B cell (primary cell): ENCODE data around the gene PRKCZ. TPM values are rescaled to one million over a fixed set of nuclear protein-coding genes. Genes with fewer than 3 reads are reported as not detected.
"Not testable (repeated sequence)": the region's sequence is repeated elsewhere in the genome, so short reads cannot be mapped to it uniquely, and the experiment has no call there.

ENCODE experiments used
- ATAC-seq: fragments of 200-7000 bp; cut with Tn5 transposase; one replicate; pipeline ENCODE4 v1.10.0; 2021; ENCODE audit warnings: low read depth, mild to moderate bottlenecking, moderate number of reproducible peaks, moderate library complexity
- CTCF ChIA-PET: fragments of 350-600 bp; sonication (Branson Sonifier 250); formaldehyde crosslinking; loops from one replicate; lab custom pipeline; 2021; ENCODE audit warnings: antibody characterized with exemption, inconsistent platforms; lab: Charles Lee
- POLR2A ChIA-PET: fragments of 350-600 bp; sonication (Branson Sonifier 250); formaldehyde crosslinking; loops from one replicate; lab custom pipeline; 2021; ENCODE audit warnings: antibody characterized with exemption; lab: Charles Lee
- DNase-seq: peaks from one replicate; pipeline ENCODE4 v3.0.0; 2013
- H2AFZ ChIP-seq: 2 replicates; pipeline ENCODE4 v1.6.1; 2012; ENCODE audit warnings: mild to moderate bottlenecking, low read depth, low read length; ENCODE audit not compliant: insufficient read depth, poor library complexity, severe bottlenecking
- H3K27ac ChIP-seq, 2 donors: 1 replicate in 1 of 2; 2 replicates in 1 of 2; pipeline ENCODE4 v1.5.1; 2012 to 2013; ENCODE audit warnings: low read length in 2 of 2, mild to moderate bottlenecking in 2 of 2, moderate library complexity in 1 of 2
- H3K27me3 ChIP-seq, 4 experiments: fragments of 200-600 bp in 1 of 4; sonication (generic) in 1 of 4; replicated peaks in 1 of 4; 1 replicate in 2 of 4; 2 replicates in 2 of 4; pipeline versions ENCODE4 v1.6.1 to v1.7.0; 2013 to 2016; ENCODE audit warnings: low read length in 3 of 4, mild to moderate bottlenecking in 2 of 4, mixed read lengths in 1 of 4, moderate library complexity in 1 of 4; ENCODE audit not compliant: insufficient read depth in 4 of 4, control insufficient read depth in 3 of 4; ENCODE audit errors: control extremely low read depth in 1 of 4
- H3K36me3 ChIP-seq, 2 experiments: replicated peaks in 1 of 2; 1 replicate in 1 of 2; 2 replicates in 1 of 2; pipeline versions ENCODE4 v1.6.1 to v1.7.1; 2013; ENCODE audit warnings: low read length in 1 of 2; ENCODE audit not compliant: insufficient read depth in 2 of 2, control insufficient read depth in 1 of 2; ENCODE audit errors: control extremely low read depth in 1 of 2, extremely low read depth in 1 of 2
- H3K4me1 ChIP-seq, 2 donors: fragments of 200-600 bp in 1 of 2; sonication (generic) in 1 of 2; 1 replicate in 1 of 2; 2 replicates in 1 of 2; pipeline versions ENCODE4 v1.5.1 to v1.6.1; 2013 to 2017; ENCODE audit warnings: low read length in 2 of 2; ENCODE audit not compliant: control insufficient read depth in 2 of 2, insufficient read depth in 2 of 2
- H3K4me2 ChIP-seq: replicated peaks from 2 replicates; pipeline ENCODE3; 2012; ENCODE audit warnings: mild to moderate bottlenecking, low read depth, low read length; ENCODE audit not compliant: poor library complexity, severe bottlenecking
- H3K4me3 ChIP-seq, 5 experiments: fragments of 200-600 bp in 1 of 5; sonication (generic) in 1 of 5; 1 replicate in 3 of 5; 2 replicates in 2 of 5; pipeline versions ENCODE4 v1.5.1 to v1.7.0; 2011 to 2016; ENCODE audit warnings: low read length in 4 of 5, mild to moderate bottlenecking in 4 of 5, low read depth in 2 of 5, control low read depth in 1 of 5, moderate library complexity in 1 of 5; ENCODE audit not compliant: insufficient read depth in 1 of 5; ENCODE audit errors: control extremely low read depth in 1 of 5, extremely low read depth in 1 of 5
- H3K79me2 ChIP-seq: fragments of 200-600 bp; sonication (generic); one replicate; pipeline ENCODE4 v1.6.0; 2016; ENCODE audit warnings: low read length; ENCODE audit not compliant: control insufficient read depth, insufficient read depth
- H3K9ac ChIP-seq: fragments of 200-600 bp; sonication (generic); 2 replicates; pipeline ENCODE4 v1.6.1; 2017; ENCODE audit warnings: mild to moderate bottlenecking, low read length, moderate library complexity
- H3K9me3 ChIP-seq, 3 donors: one replicate each; pipeline versions ENCODE4 v1.6.1 to v1.7.1; 2013; ENCODE audit warnings: low read length in 2 of 3; ENCODE audit not compliant: control insufficient read depth in 2 of 3, insufficient read depth in 1 of 3; ENCODE audit errors: control extremely low read depth in 1 of 3
- H4K20me1 ChIP-seq: 2 replicates; pipeline ENCODE4 v1.6.0; 2012; ENCODE audit warnings: mild to moderate bottlenecking, low read length; ENCODE audit not compliant: insufficient read depth, control insufficient read depth, poor library complexity, severe bottlenecking
- H3K27ac Mint-ChIP-seq: one replicate; pipeline ENCODE4 v1.8.0; 2021; ENCODE audit warnings: mixed read lengths
- H3K27me3 Mint-ChIP-seq: one replicate; pipeline ENCODE4 v1.8.0; 2021; ENCODE audit warnings: mixed read lengths
- H3K4me1 Mint-ChIP-seq: one replicate; pipeline ENCODE4 v1.8.0; 2021; ENCODE audit warnings: mixed read lengths
- H3K4me3 Mint-ChIP-seq: one replicate; pipeline ENCODE4 v1.8.0; 2021; ENCODE audit warnings: mixed read lengths
- H3K9me3 Mint-ChIP-seq: one replicate; pipeline ENCODE4 v1.8.0; 2022; ENCODE audit warnings: mixed read lengths; ENCODE audit not compliant: insufficient read depth
- EZH2 ChIP-seq: IDR thresholded peaks from 2 replicates; pipeline ENCODE4 v1.6.1; 2012; ENCODE audit warnings: borderline replicate concordance, low read depth, mild to moderate bottlenecking, moderate library complexity, low read length; ENCODE audit not compliant: insufficient read depth, poor library complexity, severe bottlenecking
- WGBS: methylation state at CpG from one replicate; pipeline ENCODE4 v1.1.5; 2013; ENCODE audit warnings: missing lambda C conversion rate; ENCODE audit not compliant: insufficient coverage; 5-methylcytosine and 5-hydroxymethylcytosine counted together
- intact Hi-C: fragments of 100-400 bp; cut with micrococcal nuclease; formaldehyde crosslinking; loops from one replicate; pipeline ENCODE4 v1.10.0; 2022
- polyA plus RNA-seq: library from polyadenylated mRNA; depleted of rRNA; stranded (reverse); fragments of >200 nt; gene quantifications from 2 replicates; pipeline ENCODE4 v1.2.3, GENCODE V29; 2012
- total RNA-seq, 2 donors: library from RNA; stranded (reverse); fragments of 120-200 nt in 1 of 2; gene quantifications; 1 replicate in 1 of 2; 2 replicates in 1 of 2; pipeline versions ENCODE4 v1.2.3 to v1.2.4, GENCODE V29; 2013 to 2022

Gene PRKCZ
- total and polyA plus RNA-seq, 2 donors (not counting 1 experiment from before 2014, with no cell fraction given): 17.9 to 53.2 TPM

- Histone ChIP-seq H3K27me3 (no peaks in the 10 kb centered on the region), H3K4me3 (no peak overlapping the region), H3K9ac (no peak overlapping the region), H3K9me3 (no peaks in the 10 kb centered on the region), H3K4me2 (no peak overlapping the region), H3K4me1 (peaks cover 4 to 17% of the 10 kb centered on the region in 2 donors), H3K79me2 (no peaks in the 10 kb centered on the region), H3K36me3 (no peaks in the 10 kb centered on the region), H2AFZ (no peak overlapping the region), H3K27ac (no peak overlapping the region), H4K20me1 (peaks cover 14% of the 10 kb centered on the region)
- ChIA-PET CTCF (interaction anchor here (4.6 kb wide), 1 partner anchor 9 kb away, joined by 33 read pairs; no protein-coding TSS in a partner anchor), POLR2A (no interaction called here)
- peaks cover 18% of the 10 kb centered on the region for H3K4me1 Mint-ChIP-seq
- ATAC-seq (no peak), DNase-seq (no peak)
- no peaks in the 10 kb centered on the region for H3K27me3 Mint-ChIP-seq
- 88% methylated on average over 28 of the region's 29 CpGs for WGBS
- TF ChIP-seq EZH2: no peak
- no peak overlapping the region for H3K27ac Mint-ChIP-seq
- H3K9me3 Mint-ChIP-seq: no peaks in the 10 kb centered on the region
- intact Hi-C loops: no loop called here
- H3K4me3 Mint-ChIP-seq: no peak overlapping the region
These were observed 87.3 kb downstream of the PRKCZ start for GRCh38 chr1:2137257-2138121.

DNA sequence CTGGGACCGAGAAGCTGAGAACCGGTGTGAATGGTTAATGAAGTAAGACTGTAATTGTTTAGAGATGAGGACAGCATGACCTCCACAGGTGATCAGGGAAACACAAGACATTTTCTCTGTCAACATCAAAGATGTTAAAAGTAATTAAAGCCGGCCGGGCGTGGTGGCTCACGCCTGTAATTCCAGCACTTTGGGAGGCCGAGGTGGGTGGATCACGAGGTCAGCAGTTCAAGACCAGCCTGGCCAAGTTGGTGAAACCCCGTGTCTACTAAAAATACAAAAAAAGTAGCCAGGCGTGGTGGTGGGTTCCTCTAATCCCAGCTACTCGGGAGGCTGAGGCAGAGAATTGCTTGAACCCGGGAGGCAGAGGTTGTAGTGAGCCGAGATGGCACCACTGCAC lies 88.9 kb downstream of the PRKCZ start:
- H2AFZ ChIP-seq, intact Hi-C loops, H3K27me3 Mint-ChIP-seq, DNase-seq, H3K27me3 ChIP-seq, H3K36me3 ChIP-seq, H3K4me3 ChIP-seq, H3K4me1 Mint-ChIP-seq, H3K4me2 ChIP-seq, H3K4me3 Mint-ChIP-seq, H3K4me1 ChIP-seq, ATAC-seq, H3K9me3 Mint-ChIP-seq, H3K9me3 ChIP-seq, H3K9ac ChIP-seq, H4K20me1 ChIP-seq, H3K79me2 ChIP-seq, H3K27ac ChIP-seq, H3K27ac Mint-ChIP-seq: not testable (repeated sequence)
- WGBS: 91% methylated on average over 11 of the region's 13 CpGs
- POLR2A ChIA-PET: interaction anchor here (0.6 to 1.3 kb wide), 2 partner anchors 46 to 53 kb away, joined by 3 read pairs; no protein-coding TSS in a partner anchor
- CTCF ChIA-PET: interaction anchor here (0.5 to 4.6 kb wide), 22 partner anchors 10 to 416 kb away, joined by 3 to 51 read pairs (median 4); no protein-coding TSS in a partner anchor
